WI38 (cell line): Measurements from ENCODE around the gene OLFM2.

Experiments
- H3K4me3 ChIP-seq: 2 replicates; pipeline ENCODE4 v1.5.1; 2011; ENCODE audit warnings: low read depth, mild to moderate bottlenecking, control low read depth, low read length
- TF ChIP-seq, protein P1 (sequence below): IDR thresholded peaks from 2 replicates; pipeline ENCODE4 v1.5.1; 2012; ENCODE audit warnings: low read depth, mild to moderate bottlenecking, control low read depth, low read length

The OLFM2 gene

DNA sequence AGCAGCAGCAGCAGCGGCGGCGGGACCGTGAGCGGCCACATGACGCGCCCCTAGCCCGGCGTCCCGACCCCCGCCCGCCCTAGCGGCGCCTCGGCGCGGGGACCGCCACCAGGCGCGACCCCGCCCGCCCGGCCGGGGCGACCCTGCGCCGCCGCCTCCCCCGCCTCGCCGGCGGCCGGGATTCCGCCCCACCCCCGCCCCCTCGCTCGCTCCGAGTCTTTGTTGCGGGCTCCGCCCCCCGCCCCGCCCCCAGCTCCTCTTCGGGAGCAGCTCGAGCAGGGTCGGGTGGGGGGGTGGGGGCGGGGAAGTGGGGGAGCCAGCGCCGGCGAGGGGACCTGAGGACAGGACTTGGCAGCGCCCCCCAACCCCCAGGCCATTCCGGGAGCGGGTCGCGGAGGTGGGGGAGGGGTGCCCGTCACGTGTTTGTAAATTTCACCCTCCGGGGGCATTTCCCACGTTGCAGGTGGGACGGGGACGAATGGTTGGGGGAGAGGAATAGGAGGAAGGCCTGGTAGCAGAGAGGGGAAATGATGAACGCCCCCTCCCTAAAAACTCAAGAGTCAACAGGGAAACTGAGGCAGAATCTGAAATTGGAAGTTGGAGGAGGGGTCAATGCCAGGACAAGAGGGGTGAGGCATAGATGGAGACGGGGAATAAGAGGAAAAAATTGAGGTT is at the start of gene OLFM2:
Gene OLFM2 (minus strand): TSS at position 190 of the 675 bp plus-strand sequence. CDS start 149 bp downstream, at position 41.
- H3K4me3 ChIP-seq: no peak within 1 kb of the TSS
- TF ChIP-seq, protein P1, sequence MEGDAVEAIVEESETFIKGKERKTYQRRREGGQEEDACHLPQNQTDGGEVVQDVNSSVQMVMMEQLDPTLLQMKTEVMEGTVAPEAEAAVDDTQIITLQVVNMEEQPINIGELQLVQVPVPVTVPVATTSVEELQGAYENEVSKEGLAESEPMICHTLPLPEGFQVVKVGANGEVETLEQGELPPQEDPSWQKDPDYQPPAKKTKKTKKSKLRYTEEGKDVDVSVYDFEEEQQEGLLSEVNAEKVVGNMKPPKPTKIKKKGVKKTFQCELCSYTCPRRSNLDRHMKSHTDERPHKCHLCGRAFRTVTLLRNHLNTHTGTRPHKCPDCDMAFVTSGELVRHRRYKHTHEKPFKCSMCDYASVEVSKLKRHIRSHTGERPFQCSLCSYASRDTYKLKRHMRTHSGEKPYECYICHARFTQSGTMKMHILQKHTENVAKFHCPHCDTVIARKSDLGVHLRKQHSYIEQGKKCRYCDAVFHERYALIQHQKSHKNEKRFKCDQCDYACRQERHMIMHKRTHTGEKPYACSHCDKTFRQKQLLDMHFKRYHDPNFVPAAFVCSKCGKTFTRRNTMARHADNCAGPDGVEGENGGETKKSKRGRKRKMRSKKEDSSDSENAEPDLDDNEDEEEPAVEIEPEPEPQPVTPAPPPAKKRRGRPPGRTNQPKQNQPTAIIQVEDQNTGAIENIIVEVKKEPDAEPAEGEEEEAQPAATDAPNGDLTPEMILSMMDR: no peak

DNA sequence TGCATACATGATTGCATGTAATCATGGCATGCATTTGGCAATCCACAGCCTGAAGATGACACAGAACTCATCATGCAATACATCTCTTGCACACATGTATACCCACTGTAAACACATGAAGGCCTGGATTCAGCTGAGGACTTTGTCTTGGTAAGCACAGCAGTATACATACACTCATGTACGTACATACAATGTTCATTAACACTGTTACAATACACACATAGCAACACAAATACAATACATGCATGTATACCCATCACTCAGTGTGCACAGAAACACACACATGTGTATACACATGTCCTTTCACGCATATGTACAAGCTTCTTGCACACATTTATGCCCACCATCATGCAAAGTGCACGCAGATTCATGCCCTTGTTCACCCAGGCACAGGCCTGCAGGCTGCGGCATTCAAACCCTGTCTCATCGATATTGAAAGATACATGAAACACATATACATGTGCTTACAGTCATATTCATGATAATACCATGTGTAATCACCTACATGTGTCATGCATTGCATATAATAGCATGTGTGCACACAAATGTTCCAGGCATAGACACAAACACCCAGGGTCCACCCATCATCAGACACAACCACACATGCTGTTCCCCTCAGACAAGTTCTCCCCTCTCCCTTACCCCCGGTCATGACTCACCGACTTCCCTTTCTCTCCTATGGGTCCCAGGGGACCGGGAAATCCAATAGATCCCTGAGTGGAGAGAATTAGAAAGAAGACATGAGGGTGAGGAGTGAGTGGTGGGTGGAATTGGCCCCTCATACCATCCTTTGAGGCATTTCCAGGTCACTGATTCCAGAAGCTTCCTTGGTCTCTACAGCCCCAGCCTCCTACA is 45.3 kb upstream of the OLFM2 start:
- H3K4me3 ChIP-seq: no peak overlapping the region
- TF ChIP-seq, protein P1: no peak

DNA sequence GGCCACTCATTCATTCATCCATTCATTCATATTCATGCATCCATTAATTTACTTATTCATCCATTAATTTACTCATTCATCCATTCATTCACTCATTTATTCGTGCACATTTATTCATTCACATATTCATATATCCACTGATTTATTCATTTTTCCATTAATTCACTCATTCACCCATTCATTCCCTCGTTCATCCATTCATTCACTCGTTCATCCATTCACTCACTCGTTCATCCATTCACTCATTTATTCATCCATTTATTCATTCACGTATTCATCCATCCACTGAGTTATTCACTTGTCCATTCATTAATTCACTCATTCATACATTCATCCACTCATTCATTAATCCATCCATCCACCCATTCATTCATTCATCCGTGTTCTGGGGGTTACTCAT is 35.8 kb upstream of the OLFM2 start:
- TF ChIP-seq, protein P1: no peak
- no peak overlapping the region for H3K4me3 ChIP-seq

DNA sequence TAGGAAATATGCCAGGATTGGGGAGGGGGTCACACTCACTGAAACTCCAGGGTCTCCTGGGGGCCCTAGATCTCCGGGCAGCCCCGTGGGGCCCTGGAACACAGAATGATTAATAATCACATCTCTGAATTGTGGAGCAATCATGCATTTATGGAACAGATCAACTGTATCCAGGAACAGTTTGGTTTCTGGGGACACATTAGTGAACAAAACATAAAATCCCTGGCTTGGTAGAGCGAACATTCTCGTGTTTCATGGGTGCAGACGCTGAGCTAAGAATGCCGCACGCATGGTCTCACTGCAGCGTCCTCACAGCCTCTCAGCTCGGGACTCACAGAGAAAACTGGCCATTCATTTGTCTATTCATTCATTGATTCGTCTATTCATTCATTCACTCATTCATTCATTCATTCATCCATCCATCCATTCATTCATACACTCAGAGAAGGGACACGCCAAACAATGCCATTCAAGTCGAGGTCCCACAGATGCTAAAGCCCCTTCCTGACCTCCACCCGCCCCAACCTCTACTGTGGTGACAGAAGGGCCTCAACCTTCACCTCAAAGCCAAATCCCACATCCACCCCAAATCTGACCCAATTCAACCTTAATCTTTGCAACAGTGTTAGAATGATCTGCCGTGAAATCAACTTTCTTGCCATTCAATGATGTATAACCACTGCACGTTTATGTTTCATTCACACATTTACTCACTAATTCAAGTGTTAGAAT is 35.0 kb upstream of the OLFM2 start:
- TF ChIP-seq, protein P1: no peak
- no peak overlapping the region for H3K4me3 ChIP-seq

DNA sequence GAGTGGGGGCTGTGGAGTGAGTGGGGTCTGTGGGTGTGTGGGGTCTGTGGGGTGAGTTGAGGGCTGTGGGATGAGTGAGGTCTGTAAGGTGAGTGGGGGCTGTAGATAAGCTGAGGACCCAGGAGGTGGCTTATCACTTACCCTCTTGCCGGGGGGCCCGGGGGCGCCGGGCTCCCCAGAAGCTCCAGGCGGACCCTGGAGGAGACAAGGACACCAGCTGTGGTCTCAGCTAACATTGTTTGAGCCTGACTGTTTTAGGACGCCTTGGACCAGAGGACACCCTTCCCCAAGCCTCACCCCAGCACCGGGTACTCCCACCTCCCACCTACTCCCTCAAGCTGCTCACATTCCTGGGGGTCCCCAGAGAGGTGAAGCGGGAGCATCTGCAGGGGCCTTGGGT is 34.2 kb upstream of the OLFM2 start:
- TF ChIP-seq, protein P1: no peak
- no peak overlapping the region for H3K4me3 ChIP-seq

DNA sequence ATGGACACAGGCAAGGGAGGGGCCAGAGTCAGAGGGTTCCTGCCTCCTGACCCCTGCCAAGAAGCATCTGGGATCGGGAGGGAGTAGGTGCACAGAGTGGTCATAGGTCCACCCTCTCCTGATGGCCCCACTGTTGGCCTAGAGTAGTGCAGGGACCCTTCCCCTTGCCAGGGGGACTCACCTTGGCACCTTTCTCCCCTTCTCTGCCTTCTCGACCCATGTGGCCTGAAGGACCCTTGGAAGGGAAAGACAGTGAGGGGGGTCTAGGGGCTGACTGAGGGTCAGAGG is 33.3 kb upstream of the OLFM2 start:
- TF ChIP-seq, protein P1: no peak
- no peak overlapping the region for H3K4me3 ChIP-seq
